Measurements from ENCODE around the gene BET1. TPM values are rescaled to one million over a fixed set of nuclear protein-coding genes. Genes with fewer than 3 reads are reported as not detected.
A peak's percentile ranks its signal among the peaks of the same experiment; 100 is the strongest.

The BET1 gene
- total RNA-seq, 1 donor from 2014 or later = 60.7 TPM

DNA sequence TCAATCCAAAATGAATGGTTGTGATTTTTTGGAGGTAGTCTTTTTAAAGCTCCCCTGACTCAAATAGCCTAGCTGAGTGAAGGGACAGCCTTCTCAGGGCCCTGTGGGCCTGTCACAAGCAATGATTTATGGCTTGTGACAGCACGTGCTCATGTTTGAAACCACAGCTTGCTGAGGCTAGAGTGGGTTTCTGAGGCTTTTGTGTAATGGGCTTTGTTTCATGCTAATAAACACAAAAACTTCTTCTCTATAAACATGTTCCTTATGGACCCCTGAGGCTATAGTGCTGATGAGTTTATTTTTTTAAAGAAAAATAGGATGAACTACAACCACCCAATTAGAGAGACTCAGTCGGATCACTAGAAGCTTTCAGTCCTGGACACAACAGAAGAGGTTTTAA is 36.1 kb upstream of the BET1 start:
- no peak overlapping the region for H3K27ac ChIP-seq
- no peak overlapping the region for H3K4me3 Mint-ChIP-seq
- no peak overlapping the region for H3K4me3 ChIP-seq
- no peak overlapping the region for H3K9ac ChIP-seq
- peaks cover 31% of the 10 kb centered on the region for H3K4me1 Mint-ChIP-seq
- H3K9me3 Mint-ChIP-seq = no peaks in the 10 kb centered on the region
- TF ChIP-seq, protein P1, sequence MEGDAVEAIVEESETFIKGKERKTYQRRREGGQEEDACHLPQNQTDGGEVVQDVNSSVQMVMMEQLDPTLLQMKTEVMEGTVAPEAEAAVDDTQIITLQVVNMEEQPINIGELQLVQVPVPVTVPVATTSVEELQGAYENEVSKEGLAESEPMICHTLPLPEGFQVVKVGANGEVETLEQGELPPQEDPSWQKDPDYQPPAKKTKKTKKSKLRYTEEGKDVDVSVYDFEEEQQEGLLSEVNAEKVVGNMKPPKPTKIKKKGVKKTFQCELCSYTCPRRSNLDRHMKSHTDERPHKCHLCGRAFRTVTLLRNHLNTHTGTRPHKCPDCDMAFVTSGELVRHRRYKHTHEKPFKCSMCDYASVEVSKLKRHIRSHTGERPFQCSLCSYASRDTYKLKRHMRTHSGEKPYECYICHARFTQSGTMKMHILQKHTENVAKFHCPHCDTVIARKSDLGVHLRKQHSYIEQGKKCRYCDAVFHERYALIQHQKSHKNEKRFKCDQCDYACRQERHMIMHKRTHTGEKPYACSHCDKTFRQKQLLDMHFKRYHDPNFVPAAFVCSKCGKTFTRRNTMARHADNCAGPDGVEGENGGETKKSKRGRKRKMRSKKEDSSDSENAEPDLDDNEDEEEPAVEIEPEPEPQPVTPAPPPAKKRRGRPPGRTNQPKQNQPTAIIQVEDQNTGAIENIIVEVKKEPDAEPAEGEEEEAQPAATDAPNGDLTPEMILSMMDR (IDR thresholded peaks at IDR 0.05) = no peak
- TF ChIP-seq EZH2phosphoT487 (IDR thresholded peaks at IDR 0.05) (no peak), EZH2 (IDR thresholded peaks at IDR 0.05) (no peak)
- H3K27me3 ChIP-seq = no peaks in the 10 kb centered on the region
- H3K27ac Mint-ChIP-seq = peak overlapping the region; percentile 12
- peaks cover 22% of the 10 kb centered on the region for H3K4me1 ChIP-seq
- peak; percentile 27 for DNase-seq (ENCODE audit: low spot score)
- peaks cover 19% of the 10 kb centered on the region for H3F3A ChIP-seq (ENCODE audit: low read depth)
- no peaks in the 10 kb centered on the region for H3K36me3 ChIP-seq
- no peaks in the 10 kb centered on the region for H3K9me3 ChIP-seq (ENCODE audit: low read depth)
- H3K4me2 ChIP-seq = peak overlapping the region; percentile 25
- H3K36me3 Mint-ChIP-seq = no peaks in the 10 kb centered on the region
- H2AFZ ChIP-seq (replicated peaks) = no peak overlapping the region
- peaks cover 6% of the 10 kb centered on the region for H4K20me1 ChIP-seq (ENCODE audit: low read depth)
- H3K27me3 Mint-ChIP-seq (ENCODE audit: insufficient read depth, low read depth) = peaks cover 3% of the 10 kb centered on the region
- H3K79me2 ChIP-seq (ENCODE audit: low read depth) = no peaks in the 10 kb centered on the region

- H3K36me3 Mint-ChIP-seq = no peaks in the 10 kb centered on the region
- Histone ChIP-seq H3K27ac (no peak overlapping the region), H3K4me2 (peak overlapping the region; percentile 25), H3F3A (ENCODE audit: low read depth) (peaks cover 19% of the 10 kb centered on the region), H3K36me3 (no peaks in the 10 kb centered on the region), H2AFZ (replicated peaks) (no peak overlapping the region), H3K9me3 (ENCODE audit: low read depth) (no peaks in the 10 kb centered on the region), H3K79me2 (ENCODE audit: low read depth) (no peaks in the 10 kb centered on the region), H3K27me3 (no peaks in the 10 kb centered on the region), H3K9ac (no peak overlapping the region), H3K4me1 (peaks cover 22% of the 10 kb centered on the region), H4K20me1 (ENCODE audit: low read depth) (peaks cover 6% of the 10 kb centered on the region), H3K4me3 (no peak overlapping the region)
- H3K27me3 Mint-ChIP-seq (ENCODE audit: insufficient read depth, low read depth) = peaks cover 3% of the 10 kb centered on the region
- H3K9me3 Mint-ChIP-seq = no peaks in the 10 kb centered on the region
- H3K4me3 Mint-ChIP-seq = no peak overlapping the region
- TF ChIP-seq, protein P1 (IDR thresholded peaks at IDR 0.05) = no peak
- no peak for TF ChIP-seq EZH2 (IDR thresholded peaks at IDR 0.05)
- TF ChIP-seq EZH2phosphoT487 (IDR thresholded peaks at IDR 0.05) = no peak
- H3K4me1 Mint-ChIP-seq = peaks cover 31% of the 10 kb centered on the region
- DNase-seq (ENCODE audit: low spot score) = peak; percentile 67
- H3K27ac Mint-ChIP-seq = peak overlapping the region; percentile 12
Observed at GRCh38 chr7:94039368-94040035, 35.3 kb upstream of the BET1 start.

DNA sequence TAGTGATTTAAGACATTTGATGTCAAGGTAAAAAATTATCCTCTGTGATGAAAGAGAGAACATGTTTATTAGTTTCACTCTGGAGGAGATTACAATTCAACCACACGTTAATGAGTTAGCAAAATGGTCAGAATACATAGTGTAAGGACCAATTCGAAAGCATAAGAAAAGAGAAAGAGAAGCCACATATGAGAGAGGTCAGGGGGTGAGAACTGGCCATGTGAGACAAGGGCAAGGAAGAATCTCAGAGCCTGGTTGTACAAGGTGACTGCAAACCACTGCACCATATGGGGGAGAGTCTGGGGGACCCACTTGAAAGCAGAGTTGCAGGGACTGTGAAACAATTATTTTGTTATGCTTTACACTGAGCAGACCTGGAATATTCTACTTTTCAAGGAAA is 27.7 kb upstream of the BET1 start:
- no peaks in the 10 kb centered on the region for H3K4me1 Mint-ChIP-seq

DNA sequence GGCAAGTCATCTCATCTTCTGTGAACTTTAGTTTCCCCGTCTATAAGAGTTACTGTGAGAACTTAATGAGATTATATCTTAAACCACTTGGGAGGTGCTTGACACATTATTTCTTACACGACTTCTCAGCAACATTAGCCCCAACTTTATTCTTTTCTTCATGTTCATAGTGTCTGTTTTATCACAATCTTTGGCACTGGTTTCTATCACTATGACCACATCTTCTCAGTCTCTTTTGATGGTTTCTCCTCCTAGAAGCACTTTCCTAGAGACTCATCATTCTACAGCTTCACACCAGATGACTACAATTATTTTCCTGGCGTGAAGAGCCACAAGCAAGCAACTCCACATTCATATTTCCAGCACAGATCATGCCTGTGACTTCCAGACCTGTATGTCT is 26.5 kb upstream of the BET1 start:
- no peak overlapping the region for H3K27ac Mint-ChIP-seq
- no peaks in the 10 kb centered on the region for H3K36me3 Mint-ChIP-seq
- Histone ChIP-seq H3K79me2 (ENCODE audit: low read depth) (no peaks in the 10 kb centered on the region), H3K27me3 (no peaks in the 10 kb centered on the region), H3K9me3 (ENCODE audit: low read depth) (no peaks in the 10 kb centered on the region), H3K36me3 (no peaks in the 10 kb centered on the region), H3K27ac (no peak overlapping the region), H4K20me1 (ENCODE audit: low read depth) (no peaks in the 10 kb centered on the region), H3K4me2 (no peak overlapping the region), H3K9ac (no peak overlapping the region), H3F3A (ENCODE audit: low read depth) (no peaks in the 10 kb centered on the region), H3K4me3 (no peak overlapping the region), H3K4me1 (no peaks in the 10 kb centered on the region), H2AFZ (replicated peaks) (no peak overlapping the region)
- H3K4me3 Mint-ChIP-seq = no peak overlapping the region
- H3K9me3 Mint-ChIP-seq = no peaks in the 10 kb centered on the region
- TF ChIP-seq EZH2 (IDR thresholded peaks at IDR 0.05) = no peak
- TF ChIP-seq, protein P1 (IDR thresholded peaks at IDR 0.05) = no peak
- TF ChIP-seq EZH2phosphoT487 (IDR thresholded peaks at IDR 0.05) = no peak
- DNase-seq (ENCODE audit: low spot score) = no peak
- H3K27me3 Mint-ChIP-seq (ENCODE audit: insufficient read depth, low read depth) = peaks cover 7% of the 10 kb centered on the region
- no peaks in the 10 kb centered on the region for H3K4me1 Mint-ChIP-seq

More for the DNA sequence above, 27.7 kb upstream of the BET1 start:
- Mint-ChIP-seq H3K4me3 (no peak overlapping the region), H3K27me3 (ENCODE audit: insufficient read depth, low read depth) (peaks cover 5% of the 10 kb centered on the region), H3K36me3 (no peaks in the 10 kb centered on the region), H3K9me3 (no peaks in the 10 kb centered on the region), H3K27ac (no peak overlapping the region)
- H3K27ac ChIP-seq = no peak overlapping the region
- no peaks in the 10 kb centered on the region for H3K27me3 ChIP-seq
- H3K9me3 ChIP-seq (ENCODE audit: low read depth) = no peaks in the 10 kb centered on the region
- no peaks in the 10 kb centered on the region for H3F3A ChIP-seq (ENCODE audit: low read depth)
- no peak overlapping the region for H3K4me3 ChIP-seq
- H4K20me1 ChIP-seq (ENCODE audit: low read depth) = no peaks in the 10 kb centered on the region
- H3K79me2 ChIP-seq (ENCODE audit: low read depth) = no peaks in the 10 kb centered on the region
- H3K9ac ChIP-seq = no peak overlapping the region
- H3K4me2 ChIP-seq = no peak overlapping the region
- H3K36me3 ChIP-seq = no peaks in the 10 kb centered on the region
- DNase-seq (ENCODE audit: low spot score) = no peak
- H2AFZ ChIP-seq (replicated peaks) = no peak overlapping the region
- no peak for TF ChIP-seq EZH2phosphoT487 (IDR thresholded peaks at IDR 0.05)
- H3K4me1 ChIP-seq = no peaks in the 10 kb centered on the region
